ENCODE data around the gene SRRM1. TPM values are rescaled to one million over a fixed set of nuclear protein-coding genes. Genes with fewer than 3 reads are reported as not detected.

The SRRM1 gene
- total RNA-seq, 1 donor from 2014 or later: 115 TPM

DNA sequence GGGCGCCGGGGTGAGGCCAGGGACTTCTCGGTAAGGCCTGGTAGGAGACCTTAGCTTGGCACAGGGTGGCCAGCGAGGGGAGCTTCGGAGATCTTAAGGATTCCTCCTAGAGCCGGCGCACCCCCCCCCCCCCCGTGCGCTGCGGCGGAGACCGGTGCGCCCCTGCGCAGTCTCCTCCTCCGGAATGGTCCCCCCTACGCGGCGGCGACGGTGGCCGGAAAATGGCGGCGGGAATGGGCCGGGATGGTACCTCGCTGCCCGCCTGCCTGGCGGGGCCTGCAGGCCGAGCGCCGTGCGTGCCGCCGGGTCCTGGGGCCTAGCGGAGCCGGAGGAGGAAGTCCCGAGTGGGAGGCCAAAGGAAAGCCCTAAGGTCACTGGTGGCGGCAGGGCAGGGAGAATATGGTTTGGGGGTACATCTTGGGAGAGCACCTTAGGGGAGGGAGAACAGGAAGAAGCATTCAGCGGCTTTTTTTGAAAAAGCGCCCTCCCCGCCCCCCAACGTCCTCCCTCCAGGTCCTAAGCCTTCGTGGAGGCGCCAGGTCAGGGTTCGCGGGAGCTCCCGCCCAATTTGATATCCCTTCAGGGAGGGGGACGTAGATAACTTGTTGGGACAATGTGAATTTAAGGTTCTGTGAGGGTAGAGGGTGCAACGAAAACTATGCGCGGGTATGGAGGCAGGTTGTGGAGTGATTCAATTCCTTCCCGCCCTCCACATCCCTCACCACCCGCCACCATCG is 429 bp downstream of the SRRM1 start:
- intact Hi-C loops (cut with DNase I): no loop called here
- Histone ChIP-seq H3K4me3 (peak overlapping the region; percentile 95), H3K27me3 (ENCODE audit: low read depth) (no peaks in the 10 kb centered on the region), H3K4me1 (peaks cover 41% of the 10 kb centered on the region), H3K27ac (peak overlapping the region; percentile 93), H3K36me3 (peaks cover 33% of the 10 kb centered on the region), H3K9me3 (no peaks in the 10 kb centered on the region)
- TF ChIP-seq, protein P1, sequence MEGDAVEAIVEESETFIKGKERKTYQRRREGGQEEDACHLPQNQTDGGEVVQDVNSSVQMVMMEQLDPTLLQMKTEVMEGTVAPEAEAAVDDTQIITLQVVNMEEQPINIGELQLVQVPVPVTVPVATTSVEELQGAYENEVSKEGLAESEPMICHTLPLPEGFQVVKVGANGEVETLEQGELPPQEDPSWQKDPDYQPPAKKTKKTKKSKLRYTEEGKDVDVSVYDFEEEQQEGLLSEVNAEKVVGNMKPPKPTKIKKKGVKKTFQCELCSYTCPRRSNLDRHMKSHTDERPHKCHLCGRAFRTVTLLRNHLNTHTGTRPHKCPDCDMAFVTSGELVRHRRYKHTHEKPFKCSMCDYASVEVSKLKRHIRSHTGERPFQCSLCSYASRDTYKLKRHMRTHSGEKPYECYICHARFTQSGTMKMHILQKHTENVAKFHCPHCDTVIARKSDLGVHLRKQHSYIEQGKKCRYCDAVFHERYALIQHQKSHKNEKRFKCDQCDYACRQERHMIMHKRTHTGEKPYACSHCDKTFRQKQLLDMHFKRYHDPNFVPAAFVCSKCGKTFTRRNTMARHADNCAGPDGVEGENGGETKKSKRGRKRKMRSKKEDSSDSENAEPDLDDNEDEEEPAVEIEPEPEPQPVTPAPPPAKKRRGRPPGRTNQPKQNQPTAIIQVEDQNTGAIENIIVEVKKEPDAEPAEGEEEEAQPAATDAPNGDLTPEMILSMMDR (IDR thresholded peaks at IDR 0.05): no peak
- DNase-seq (no peak), ATAC-seq (peak; percentile 37 to 50)

DNA sequence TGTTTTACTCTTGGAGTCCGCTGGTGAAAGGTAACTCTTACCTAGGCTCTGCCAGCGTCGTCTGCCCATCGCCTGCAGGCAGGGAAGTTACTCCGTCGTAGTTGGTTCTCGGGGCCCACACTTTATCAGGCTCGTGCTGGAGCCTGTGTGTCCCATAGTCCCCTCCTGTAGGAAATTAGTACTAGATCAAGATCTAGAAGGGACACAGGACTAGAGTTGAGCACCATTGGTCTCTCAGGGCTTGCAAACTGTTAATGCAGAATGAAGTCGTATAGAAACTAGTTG is 940 bp downstream of the SRRM1 start:
- intact Hi-C loops (cut with DNase I): no loop called here
- TF ChIP-seq, protein P1 (IDR thresholded peaks at IDR 0.05): no peak
- peak overlapping the region; percentile 93 for H3K27ac ChIP-seq

DNA sequence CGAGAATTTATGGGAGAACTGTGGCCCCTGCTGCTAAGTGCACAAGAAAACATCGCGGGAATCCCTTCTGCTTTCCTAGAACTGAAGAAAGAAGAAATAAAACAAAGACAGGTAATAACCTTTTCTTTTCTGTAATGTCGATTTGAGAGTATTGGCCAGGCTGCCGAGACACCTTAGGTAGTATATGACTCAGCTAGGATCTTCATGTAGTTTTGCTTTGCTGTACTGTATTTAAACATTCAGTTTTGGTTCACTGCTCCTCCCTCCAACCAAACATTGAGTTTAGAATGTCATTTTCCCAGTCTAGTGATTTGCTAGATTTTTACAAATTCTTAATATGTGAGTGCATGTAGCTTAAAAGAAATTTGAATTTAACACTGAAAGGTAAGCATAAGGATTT is 5.8 kb downstream of the SRRM1 start:
- Histone ChIP-seq H3K27me3 (ENCODE audit: low read depth) (no peaks in the 10 kb centered on the region), H3K27ac (no peak overlapping the region), H3K9me3 (no peaks in the 10 kb centered on the region), H3K36me3 (peaks cover 87% of the 10 kb centered on the region), H3K4me1 (peaks cover 23% of the 10 kb centered on the region), H3K4me3 (no peak overlapping the region)
- TF ChIP-seq, protein P1 (IDR thresholded peaks at IDR 0.05): no peak
- DNase-seq (no peak), ATAC-seq (no peak)
- intact Hi-C loops (cut with DNase I): no loop called here

More for the DNA sequence above, 940 bp downstream of the SRRM1 start:
- DNase-seq (no peak), ATAC-seq (no peak)
- H3K4me3 ChIP-seq: peak overlapping the region; percentile 95
- no peaks in the 10 kb centered on the region for H3K9me3 ChIP-seq
- H3K4me1 ChIP-seq: peaks cover 41% of the 10 kb centered on the region
- H3K36me3 ChIP-seq: peaks cover 38% of the 10 kb centered on the region
- H3K27me3 ChIP-seq (ENCODE audit: low read depth): no peaks in the 10 kb centered on the region

DNA sequence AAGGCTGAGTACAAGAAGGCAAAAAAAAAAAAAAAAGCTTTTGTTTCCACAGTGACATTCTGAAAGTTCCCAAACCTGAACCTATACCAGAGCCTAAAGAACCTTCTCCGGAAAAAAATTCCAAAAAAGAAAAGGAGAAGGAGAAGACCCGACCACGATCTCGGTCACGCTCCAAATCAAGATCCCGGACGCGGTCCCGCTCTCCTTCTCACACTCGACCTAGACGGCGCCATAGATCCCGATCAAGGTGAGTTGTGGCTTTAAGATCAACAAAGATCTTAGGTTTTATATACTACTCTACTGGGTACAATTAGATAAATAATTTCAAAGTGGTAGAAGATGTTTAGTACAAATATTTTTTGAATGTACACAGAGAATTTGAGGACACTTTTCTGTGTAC is 9.3 kb downstream of the SRRM1 start:
- H3K9me3 ChIP-seq: no peaks in the 10 kb centered on the region
- no peaks in the 10 kb centered on the region for H3K4me1 ChIP-seq
- peaks cover 100% of the 10 kb centered on the region for H3K36me3 ChIP-seq
- no peak overlapping the region for H3K27ac ChIP-seq
- intact Hi-C loops (cut with DNase I): no loop called here
- TF ChIP-seq, protein P1 (IDR thresholded peaks at IDR 0.05): no peak
- H3K27me3 ChIP-seq (ENCODE audit: low read depth): no peaks in the 10 kb centered on the region
- DNase-seq (no peak), ATAC-seq (no peak)
- H3K4me3 ChIP-seq: no peak overlapping the region

DNA sequence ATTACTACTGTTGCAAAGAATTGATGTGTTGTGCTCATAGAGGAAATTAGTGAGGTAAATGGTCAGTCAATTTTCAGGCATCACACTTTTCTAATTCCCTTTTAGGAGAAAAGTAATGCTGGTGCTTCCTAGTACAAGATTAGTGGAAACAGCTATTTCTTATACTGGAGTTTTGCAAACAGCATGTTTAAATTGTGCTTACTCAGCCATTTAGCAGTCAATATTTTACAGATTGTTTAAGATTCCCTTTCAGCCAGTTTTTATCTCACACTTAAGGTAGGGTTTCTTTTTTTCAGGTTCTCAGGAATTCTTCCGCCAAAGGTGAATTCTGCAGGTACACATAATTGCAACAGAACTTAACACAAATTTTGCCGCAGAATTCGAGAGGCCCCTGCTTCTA is 10.9 kb downstream of the SRRM1 start:
- ATAC-seq: no peak
- H3K9me3 ChIP-seq: no peaks in the 10 kb centered on the region
- intact Hi-C loops (cut with DNase I): no loop called here

More for the DNA sequence above, 10.9 kb downstream of the SRRM1 start:
- no peak for DNase-seq
- H3K27me3 ChIP-seq (ENCODE audit: low read depth): no peaks in the 10 kb centered on the region
- H3K4me1 ChIP-seq: no peaks in the 10 kb centered on the region
- peaks cover 100% of the 10 kb centered on the region for H3K36me3 ChIP-seq
- no peak overlapping the region for H3K27ac ChIP-seq
- TF ChIP-seq, protein P1 (IDR thresholded peaks at IDR 0.05): no peak
- H3K4me3 ChIP-seq: no peak overlapping the region
